GM15510 (cell line): Measurements from ENCODE around the gene FIGN.

Source experiments
- POLR2A ChIP-seq: IDR thresholded peaks from 3 replicates; pipeline ENCODE4 v1.6.1; 2011; ENCODE audit warnings: borderline replicate concordance; ENCODE audit not compliant: insufficient read length; ENCODE audit errors: extremely low read depth

FIGN gene, protein sequence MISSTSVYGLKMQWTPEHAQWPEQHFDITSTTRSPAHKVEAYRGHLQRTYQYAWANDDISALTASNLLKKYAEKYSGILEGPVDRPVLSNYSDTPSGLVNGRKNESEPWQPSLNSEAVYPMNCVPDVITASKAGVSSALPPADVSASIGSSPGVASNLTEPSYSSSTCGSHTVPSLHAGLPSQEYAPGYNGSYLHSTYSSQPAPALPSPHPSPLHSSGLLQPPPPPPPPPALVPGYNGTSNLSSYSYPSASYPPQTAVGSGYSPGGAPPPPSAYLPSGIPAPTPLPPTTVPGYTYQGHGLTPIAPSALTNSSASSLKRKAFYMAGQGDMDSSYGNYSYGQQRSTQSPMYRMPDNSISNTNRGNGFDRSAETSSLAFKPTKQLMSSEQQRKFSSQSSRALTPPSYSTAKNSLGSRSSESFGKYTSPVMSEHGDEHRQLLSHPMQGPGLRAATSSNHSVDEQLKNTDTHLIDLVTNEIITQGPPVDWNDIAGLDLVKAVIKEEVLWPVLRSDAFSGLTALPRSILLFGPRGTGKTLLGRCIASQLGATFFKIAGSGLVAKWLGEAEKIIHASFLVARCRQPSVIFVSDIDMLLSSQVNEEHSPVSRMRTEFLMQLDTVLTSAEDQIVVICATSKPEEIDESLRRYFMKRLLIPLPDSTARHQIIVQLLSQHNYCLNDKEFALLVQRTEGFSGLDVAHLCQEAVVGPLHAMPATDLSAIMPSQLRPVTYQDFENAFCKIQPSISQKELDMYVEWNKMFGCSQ

DNA sequence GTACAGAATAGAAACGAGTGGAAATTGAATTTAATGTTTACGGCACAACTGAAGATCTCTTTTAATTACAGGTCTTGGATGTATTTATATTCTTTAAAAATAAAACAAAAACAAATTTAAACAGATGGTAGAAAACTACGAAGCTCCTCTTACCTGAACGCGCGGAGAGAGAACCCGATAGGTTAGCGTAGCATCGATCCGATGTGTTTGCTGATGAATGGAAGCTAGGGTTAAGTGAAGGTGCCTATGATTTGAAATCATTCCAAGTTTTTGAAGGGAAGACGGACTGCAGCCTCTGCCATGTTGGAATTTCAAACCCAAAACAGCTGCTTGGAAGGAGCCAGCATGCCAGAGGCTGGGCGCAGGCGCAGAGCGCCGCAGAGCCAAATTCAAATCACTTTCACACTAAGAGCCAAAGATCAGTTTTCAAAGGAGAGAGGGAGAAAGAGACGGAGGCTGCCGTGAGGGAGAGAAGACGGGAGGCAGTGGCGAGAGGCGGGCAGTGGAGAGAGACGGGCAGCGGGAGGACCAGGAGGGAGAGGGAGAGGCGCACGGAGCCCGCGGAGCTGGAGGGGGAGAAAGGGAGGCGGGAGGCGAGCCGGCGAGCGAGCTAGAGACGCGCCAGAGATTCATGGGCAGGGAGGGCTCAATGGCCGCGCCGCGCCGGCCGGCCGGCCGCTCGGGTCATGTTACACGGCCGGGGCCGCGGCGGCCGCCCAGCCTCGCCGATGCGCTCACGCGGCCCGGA, at the start of gene FIGN:
Gene FIGN (minus strand): TSS at position 324 of the 748 bp plus-strand sequence. CDS start 1,081 bp downstream, outside the sequence.
- TF ChIP-seq POLR2A: no peak

DNA sequence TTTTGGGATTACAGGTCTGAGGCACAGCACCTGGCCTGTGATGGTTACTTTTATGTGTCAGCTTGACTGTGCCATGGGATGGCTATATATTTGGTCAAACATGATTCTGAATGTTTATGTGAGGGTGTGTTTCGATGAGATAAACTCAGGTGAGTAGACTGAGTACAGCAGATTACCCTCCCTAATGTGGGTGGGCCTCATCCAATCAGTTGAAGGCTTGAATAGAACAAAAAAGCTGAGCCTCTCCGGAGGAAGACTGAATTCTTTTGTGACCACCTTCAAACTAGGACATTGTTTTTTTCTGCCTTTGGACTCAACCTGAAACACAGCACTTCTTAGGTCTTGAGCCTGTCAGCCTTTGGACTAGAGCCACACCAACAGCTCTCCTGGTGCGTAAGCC, 49.4 kb upstream of the FIGN start:
- TF ChIP-seq POLR2A: no peak

DNA sequence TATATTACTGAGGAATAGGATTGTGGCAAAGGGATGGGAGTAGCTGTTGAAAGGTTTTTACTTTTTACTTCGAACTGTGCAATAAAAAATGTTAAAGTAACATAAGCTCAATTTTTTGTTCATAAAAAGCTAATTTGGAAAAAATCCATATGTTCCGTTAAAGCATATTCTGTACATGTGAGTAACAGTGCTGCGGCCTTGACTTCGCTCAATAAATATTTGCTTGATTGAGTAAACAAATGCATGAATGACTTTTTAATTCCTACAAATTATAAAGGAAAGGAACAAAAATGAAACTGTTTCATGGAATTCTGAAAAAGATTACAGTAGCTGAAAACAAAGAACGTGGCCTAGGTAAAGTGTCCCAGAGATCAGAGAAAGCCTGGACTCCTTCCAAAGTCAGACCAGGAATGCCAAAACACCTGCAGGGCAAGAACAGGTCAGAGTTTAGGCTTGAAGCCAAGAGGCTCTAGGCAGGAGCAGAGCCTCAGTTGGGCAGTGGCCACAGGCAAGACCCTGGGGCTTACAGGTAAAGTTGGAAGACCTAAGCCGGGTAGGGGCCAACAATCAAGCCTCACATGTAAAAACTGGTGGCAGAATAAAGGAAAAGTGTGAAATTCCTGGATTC, 44.3 kb upstream of the FIGN start:
- TF ChIP-seq POLR2A: no peak

DNA sequence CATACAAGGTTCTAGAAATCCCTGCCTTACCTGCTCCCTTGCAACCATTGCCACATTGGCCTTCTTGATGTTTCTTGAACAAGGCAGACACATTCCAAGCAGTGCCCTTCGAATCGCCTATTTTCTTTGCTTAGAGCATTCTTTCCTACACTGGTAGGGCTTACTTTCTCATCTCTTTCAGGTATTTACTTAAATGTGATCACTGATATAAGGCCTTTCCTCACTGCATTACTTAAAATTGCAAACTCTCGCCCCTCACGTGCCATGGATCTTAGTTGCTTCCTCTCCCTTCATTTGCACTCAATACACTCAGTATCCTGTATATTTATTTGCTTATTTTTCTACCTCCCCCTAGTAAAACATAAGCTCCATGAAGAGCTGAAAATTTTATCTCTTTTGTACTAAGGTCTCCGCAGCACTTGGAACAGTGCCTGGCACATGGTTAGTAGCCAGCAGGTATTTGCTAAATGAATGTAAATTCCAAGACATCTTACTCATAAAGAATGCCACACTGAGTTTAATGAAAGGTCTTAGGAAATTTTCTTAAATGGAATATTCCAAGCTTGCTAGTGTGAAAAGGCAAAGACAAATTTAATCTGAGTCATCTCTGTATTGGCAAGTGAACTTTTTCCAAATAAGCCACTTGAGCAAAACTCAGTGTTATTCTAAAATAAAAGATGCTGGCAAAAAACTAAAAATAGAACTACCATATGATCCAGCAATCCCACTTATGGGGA, 42.4 kb upstream of the FIGN start:
- TF ChIP-seq POLR2A: no peak

DNA sequence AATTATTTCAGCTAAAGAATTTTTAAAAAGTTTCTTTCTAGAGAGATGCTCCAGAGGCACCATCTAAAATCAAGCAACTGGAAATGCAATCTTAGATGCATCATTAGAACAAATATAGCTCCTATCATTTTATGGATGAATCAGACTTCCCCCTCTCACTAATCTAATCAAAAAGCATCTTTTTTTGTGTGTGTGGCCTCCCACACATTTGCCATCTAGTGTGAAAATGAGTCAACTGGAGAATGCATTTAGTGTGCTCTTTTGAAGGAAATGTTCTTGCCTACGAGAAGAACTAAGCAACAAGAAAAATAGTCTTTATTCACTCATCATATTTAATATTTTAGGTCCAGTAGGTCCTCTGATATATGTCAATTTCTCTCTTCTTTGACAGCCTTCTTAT, 39.5 kb upstream of the FIGN start:
- TF ChIP-seq POLR2A: no peak

DNA sequence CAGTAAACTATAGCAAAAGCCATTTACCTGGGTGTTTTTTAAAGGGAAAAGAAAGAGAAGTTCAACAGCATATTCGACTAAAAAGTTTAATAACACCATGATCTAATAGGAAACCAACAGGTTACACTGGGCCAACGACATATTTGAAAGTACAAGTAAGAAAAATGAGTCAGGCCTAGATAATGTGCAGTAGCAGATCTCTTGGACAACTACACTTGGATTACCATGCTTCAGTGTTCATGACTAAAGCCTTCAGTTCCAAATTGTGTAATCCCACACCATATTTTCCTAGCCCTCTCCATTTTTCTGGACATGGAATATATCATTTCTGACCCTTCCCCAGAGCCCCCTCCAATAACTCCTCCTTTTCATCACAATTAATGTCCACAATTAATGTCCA, 39.1 kb upstream of the FIGN start:
- TF ChIP-seq POLR2A: no peak

DNA sequence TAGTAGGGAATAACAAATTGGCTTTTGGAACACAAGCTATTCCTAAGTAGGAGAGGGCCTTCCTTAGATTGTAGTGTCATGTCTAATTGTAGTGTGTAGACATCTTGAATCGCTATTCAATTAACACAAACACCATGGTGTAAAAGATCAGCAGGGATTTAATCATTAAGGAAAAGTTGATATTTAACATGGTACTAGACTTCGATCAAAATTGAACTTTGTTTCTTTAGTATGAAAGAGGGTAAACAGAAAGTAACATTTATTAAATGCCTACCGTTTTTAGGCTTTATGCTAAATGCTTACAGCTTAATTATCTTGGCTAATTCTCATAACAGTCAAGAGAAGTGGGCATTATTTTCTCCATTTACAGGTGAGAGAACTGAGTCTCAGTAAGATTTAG, 37.5 kb upstream of the FIGN start:
- TF ChIP-seq POLR2A: no peak

DNA sequence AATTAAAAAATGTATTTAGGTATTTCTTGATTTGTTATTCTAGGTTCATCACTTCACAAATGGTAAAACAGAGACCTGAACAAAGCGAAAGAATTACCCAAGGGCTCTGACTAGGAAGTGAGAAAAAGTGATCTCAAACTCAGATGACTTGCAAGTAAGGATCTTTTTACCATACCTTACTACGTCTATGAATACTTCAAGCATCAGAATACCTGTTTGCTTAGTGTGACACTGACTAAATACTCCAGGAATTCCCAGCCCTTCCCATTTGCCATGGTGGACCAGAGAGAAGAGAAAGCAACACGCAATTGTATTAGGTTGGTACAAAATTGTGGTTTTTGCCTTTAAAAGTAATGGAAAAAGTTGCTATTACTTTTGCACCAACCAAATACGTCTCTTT, 35.8 kb upstream of the FIGN start:
- no peak for TF ChIP-seq POLR2A

DNA sequence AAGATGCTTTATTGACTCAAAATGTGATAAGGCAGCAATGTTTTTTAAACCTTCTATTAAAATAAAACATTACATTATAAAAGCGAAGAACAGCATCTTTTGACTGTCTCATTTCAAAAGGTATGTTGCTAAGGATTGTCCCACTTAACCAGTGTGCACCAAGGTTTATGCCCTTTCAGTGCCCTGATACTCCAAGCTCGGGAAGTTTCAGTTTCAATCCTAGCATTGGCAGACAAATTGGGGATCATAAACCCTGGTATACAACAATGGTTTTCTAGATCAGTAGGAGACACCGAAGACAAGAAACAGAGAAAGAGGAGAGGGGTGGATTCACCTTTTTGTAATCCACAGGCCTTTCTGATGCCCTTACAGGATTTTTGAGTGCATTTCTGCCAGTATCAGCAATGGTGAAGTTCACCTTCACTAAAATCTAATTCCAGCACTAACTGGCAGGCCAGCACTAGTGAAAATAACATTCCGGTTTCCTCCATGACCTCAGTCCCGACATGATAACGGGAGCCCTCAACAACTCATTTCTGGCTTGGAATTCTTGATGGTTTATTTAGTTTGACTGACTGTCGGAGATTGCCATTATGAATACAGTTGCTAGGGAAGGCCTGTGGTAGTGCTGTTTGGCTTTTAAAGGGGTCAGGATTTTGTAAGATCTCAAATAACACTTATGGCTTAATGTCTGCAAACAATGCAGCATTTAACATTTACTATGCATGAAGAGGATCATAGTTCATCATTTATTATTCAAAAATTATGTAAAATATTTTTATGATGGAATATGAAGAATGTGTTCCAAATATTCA, 33.3 kb upstream of the FIGN start:
- TF ChIP-seq POLR2A: no peak

DNA sequence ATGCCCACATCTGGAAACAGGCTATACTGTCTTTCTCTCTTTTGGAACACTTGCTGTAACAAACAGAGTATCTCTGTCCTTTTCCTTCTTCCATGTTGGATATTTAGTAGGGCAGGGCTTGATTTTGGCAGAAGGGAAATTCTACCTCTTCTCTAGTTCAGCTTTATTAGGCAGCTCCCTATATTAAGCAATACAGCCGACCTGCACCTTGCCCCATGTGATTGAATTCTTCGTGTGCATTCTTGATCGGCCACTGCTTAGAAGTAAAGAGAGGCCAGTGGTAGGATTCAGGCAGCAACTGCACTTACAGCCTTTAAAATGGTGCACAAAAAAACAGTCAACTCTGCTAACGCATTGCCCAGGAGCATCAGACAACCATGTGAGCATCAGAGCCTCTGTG, 31.3 kb upstream of the FIGN start:
- TF ChIP-seq POLR2A: no peak

DNA sequence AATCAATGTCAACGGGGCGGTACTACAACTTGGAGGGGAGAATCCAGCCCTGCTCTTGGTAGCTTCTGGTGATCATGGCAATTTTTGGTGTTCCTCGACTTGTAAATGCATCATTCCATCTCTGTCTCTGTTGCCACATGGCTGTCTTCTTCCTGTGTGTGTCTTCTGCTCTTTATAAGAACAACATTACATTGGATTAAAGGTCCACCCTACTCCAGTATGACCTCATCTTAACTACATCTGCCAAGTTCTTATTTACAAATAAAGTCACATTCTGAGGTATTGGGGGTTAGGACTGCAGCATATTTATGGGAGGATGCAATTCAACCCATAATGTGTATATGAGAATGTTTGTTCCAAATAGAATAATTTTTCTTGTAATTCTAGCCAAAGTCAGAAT, 28.8 kb upstream of the FIGN start:
- TF ChIP-seq POLR2A: no peak

DNA sequence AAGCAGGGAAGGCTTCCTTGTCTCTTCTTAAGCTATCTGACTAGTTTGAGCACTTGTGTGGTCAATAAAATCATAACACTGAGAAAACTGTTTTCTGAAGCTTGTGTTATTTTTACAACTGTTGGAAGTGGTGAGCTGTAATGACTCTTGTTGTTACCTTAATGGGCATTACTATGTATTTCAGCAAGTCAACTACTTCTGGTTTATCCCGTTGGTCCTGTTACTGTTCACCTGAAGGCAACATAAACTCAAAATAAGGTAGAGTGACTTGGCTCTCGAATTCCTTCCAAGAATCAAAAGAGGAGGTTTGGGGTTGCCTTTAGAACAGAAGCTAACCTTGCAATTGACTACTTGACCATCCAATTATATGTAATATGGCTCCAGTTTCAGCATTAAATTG, 23.2 kb upstream of the FIGN start:
- no peak for TF ChIP-seq POLR2A

DNA sequence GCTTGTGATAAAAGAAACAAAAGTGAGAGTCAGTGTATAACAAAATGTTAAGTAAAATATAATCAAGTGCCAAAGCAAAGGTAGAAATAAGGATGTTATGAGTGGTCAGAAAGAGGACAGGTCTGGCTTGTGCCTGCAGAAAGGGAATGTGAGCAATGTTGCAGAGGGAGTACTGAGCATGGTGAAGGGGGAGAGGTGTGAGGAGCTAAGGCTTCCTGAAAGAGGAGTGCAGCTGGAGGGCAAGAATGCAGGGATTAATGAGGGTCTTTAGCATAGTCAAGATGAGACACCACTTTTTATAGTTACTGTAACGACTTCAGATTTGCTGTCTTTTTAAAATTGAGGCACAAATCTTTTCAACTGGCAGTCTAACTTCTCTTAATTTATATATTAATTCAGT, 22.0 kb upstream of the FIGN start:
- no peak for TF ChIP-seq POLR2A
